ENCODE data around the gene MSI2.

MSI2 gene

DNA sequence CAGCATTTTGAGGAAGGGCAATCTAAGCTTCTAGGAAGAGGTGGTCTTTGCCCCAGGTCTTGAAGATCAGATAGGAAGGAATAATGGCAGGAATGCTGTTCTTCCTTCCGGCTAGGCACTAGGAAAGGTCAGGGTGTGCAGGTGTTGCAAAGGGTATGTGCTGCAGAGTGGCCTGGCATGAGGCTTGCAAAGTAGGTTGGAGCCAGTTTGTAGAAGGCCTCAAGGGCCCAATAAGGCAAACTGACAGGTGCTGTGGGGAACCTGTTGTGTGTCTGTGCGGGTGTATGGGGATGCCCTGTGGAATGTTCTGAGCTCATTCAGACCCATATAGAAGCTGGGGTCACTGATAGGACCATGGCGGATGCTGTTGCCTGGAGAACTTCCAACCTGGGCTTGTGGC, 12.7 kb downstream of the MSI2 start:
- in situ Hi-C loops (cut with MboI; ENCODE audit: low sequenced_read_pairs), result no loop called here

DNA sequence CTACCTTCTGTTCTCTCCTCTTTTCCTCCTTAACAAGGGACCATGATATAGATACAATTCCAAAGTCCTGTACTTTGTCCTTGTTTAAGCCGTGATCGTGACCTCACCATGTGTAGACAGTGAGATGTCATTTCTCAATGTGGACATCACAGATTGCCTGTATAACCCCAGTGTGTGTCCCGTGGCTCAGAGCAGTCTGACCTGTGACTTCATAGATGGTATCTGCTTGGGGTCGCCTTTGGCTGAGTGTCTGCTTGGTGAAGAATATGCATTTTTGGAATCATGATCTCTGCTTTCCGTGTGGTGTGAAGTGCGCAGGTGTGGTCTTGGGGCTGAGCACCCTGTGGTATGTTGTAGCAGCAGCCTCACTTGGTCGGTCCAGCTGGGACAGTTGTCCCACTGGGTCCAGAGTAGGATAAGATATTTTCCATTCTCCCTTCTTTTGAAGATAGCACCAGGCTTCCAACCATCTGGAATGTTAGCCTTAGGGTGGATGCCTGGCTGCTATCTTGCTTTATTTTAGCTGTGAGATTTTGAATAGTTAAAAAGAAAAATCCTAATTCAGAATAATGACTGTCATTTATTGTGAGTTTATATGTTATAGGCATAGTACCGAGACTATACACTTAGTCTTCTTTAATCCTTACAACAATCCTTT, 13.4 kb downstream of the MSI2 start:
- in situ Hi-C loops (cut with MboI; ENCODE audit: low sequenced_read_pairs), result no loop called here

DNA sequence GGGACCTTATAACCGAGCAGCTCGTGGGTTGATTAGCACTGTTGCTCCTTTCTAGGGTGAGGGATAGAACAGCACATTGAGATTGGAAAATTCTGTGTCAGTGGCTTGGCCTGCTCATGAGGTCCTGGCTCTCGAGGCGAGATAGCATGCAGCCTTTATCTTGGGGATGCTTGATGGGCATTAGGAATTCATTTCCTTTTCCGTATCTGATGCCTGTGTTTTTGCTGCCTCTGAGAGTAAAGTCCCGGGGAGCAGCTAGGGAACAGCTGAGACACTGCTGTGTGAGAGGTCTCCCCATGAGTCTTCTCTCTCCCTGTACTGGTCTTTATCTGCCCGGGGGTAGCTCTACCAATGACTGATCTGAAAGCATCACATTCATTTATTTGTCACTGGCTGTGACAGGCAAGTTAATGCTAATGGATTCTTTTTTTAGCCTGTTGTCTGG, 14.5 kb downstream of the MSI2 start:
- in situ Hi-C loops (cut with MboI; ENCODE audit: low sequenced_read_pairs), result no loop called here

DNA sequence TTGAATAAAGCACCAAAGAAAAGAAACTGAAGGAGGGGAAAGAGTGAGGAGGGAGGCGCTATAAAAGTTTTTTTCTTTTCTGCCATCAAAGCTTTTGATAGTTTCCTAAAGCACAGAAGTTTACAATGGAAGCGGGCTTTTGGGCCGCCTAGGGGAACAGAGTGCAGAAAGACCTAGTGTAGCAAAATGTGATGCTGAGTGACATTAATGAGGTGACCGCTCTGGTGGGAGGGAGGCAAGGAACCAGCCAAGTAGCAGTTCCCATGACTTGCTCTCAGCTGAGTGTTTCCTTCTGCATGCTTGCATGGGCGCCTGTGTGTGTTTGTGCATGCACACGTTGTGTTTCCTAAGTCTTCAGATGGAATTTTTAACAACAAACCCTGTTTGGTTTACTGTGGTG, 15.5 kb downstream of the MSI2 start:
- in situ Hi-C loops (cut with MboI; ENCODE audit: low sequenced_read_pairs), result no loop called here

DNA sequence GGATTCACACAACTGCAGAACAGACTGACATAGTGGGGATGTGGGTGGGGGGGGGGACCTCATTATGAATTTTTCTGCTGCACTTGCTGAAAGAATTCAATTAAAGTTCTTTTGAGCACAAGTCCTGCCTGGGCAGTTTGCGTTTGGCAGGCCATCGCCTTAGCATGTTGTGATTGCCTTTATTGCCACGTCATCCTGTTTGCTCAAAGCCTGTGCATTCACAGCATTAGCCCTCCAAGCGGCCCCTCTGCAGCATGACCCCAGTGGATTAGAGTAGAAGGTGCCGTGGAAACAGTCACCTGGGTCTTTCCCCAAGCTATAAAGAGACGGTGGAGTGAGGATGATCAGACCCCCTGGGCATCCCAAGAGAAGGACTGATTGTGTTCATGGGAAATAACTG, 17.2 kb downstream of the MSI2 start:
- in situ Hi-C loops (cut with MboI; ENCODE audit: low sequenced_read_pairs), result no loop called here

DNA sequence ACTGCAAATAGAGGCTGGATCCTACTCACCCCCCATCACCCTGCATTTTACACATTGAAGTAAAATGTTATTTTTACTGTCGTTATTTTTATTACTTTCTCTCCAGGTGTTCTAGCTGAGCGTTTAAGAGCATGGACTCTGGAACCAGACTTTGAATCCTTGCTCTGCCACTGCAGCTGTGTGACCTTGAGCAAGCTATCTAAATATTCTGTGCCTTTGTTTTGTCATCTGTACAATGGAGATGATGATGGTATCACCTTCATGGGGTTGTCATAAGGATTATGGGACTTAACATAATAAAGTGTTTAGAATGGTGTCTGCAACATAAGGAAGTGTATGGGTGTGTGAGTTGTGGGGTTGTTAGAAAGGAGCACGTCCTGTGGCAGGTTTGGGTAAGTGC, 17.8 kb downstream of the MSI2 start:
- in situ Hi-C loops (cut with MboI; ENCODE audit: low sequenced_read_pairs), result no loop called here

DNA sequence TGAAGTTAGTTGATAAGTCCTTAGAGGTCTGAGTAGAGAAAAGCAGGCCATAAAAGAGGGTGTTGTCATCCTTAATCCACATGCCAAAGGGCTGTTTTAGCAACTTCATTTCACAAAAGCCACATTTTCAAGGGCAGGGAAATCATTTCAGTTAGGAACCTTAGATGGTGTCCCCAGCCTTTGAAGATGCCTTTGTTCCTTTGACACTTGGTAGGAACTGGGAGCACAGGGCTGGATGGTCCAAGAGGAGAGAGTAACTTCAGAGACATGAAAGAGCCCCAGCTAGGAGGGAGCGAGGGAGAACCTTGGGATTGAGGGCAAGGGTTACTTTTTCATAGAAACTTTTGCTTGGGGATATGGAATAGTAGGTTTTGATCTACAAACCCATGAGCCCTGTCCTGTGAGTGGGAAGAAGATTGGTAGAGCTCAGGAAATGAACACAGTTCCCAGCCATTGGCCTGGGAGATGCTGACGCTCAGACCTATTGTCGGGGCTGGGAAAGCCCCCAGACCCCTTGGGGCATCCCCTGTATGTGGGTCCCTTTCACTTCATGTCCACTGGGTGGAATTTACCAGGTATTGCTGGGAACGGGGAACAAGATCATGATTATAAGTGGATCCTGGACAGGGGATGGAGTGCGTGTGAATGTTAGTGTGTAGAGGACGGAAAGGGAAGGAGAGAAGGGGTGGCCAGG, 18.9 kb downstream of the MSI2 start:
- in situ Hi-C loops (cut with MboI; ENCODE audit: low sequenced_read_pairs), result no loop called here

DNA sequence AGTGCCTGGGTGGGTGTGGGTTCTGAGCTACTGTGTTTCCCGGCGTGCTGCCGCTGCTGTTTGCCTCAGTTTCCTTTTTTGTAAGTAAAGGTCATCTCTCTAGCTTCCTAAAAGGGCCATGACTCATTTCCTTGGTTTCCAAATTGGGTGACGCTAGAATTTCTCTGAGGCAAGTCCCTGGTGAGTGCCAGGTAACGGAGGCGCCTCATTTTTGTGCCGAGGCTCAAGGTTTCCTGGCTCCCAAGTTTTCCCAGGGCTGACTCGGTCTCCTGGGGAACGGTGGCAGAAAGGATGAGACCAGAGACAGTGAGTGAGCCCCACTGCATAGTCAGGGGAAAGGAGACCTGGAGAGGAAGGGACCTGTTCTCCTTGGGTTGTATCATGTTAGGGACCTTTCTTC, 20.3 kb downstream of the MSI2 start:
- in situ Hi-C loops (cut with MboI; ENCODE audit: low sequenced_read_pairs), result no loop called here

DNA sequence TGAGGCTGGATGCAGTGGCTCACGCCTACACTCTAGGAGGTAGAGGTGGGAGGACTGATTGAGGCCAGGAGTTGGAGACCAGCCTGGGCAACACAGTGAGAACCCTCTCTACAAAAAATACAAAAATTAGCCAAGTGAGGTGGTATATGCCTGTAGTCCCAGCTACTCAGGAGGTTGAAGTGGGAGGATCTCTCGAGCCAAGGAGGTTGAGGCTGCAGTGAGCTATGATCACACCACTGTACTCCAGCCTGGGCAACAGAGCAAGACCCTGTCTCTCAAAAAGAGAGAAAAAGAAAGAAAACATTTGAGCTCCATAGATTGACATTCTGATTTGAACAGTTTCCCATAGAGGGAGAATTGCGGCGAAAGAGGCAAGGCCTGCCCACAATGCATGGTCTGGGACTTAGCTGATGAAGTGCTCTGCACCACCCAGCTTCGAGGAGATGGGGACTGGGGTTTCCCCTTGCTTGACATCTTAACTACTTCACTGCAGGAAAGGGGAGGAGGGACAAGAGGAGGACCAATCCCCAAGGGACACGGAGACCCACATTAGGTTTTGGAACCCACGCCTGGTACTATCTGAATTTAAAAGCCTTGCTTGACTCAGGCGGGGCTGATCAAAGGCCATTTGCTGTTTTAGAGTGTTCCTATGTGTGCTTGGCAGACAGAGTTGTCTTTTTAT, 21.7 kb downstream of the MSI2 start:
- in situ Hi-C loops (cut with MboI; ENCODE audit: low sequenced_read_pairs), result no loop called here

DNA sequence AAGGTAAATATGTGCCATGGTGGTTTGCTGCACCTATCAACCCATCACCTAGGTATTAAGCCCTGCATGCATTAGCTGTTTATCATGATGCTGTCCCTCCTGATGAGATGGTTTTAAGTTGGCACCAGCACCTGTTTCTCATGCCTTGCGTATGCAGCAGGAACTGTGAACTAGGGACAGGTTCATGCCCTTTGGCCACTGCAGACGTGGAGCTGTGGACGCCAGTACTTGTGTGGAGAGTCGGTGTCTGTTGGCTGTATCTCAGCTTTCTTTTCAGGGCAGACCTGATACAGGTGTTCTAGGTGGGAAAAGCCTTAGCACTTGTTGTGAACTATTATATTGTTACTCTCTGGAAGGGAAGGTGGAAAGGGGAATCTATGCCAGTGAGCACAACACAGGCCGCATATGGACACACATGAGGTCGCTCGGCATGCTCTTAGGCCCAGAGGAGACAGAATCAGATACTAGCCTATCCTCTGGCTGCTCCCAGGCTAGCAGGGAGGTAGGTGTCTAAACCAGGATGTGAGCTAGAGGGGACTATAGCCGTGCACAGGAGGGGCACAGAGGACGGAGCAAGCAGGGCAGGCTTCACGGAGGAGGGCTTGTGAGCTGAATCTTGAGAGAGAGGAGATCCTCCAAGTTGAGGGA, 22.5 kb downstream of the MSI2 start:
- in situ Hi-C loops (cut with MboI; ENCODE audit: low sequenced_read_pairs), result no loop called here

DNA sequence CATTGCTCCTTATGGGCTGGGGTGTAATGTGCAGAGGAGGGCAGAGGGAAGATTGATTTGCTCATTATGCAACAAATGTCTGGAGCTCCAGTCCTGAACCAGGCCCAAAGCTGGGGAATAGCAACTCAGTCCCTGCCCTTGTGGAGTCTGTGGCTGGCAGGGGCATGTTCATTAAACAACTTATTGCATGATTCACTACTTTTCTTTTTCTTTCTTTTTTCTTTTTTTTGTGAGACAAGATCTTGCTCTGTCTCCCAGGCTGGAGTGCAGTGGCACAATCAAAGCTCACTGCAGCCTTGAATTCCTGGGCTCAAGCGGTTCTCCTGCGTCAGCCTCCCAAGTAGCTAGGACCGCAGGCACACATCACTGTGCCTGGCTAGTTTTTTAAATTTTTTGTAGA, 23.1 kb downstream of the MSI2 start:
- in situ Hi-C loops (cut with MboI; ENCODE audit: low sequenced_read_pairs), result no loop called here

DNA sequence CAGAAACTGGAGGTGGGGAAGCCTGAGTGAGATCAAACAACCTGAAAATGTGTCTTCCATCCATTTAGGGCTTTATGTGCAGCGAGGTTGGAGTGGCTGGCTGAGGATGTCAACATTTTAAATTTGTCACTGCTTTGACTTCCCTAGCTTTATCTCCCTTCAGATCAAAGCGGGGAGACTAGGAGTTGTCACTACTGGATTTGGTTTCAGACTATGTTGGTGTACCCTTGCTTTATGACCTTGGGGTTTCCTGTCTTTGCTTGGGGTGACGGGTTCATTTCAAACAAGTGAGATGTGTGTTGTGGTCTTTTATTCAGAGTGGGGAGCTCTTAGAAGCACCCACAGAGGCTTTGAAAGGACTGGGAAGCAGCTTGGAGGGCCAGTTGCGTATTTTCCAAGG, 25.6 kb downstream of the MSI2 start:
- in situ Hi-C loops (cut with MboI; ENCODE audit: low sequenced_read_pairs), result no loop called here

DNA sequence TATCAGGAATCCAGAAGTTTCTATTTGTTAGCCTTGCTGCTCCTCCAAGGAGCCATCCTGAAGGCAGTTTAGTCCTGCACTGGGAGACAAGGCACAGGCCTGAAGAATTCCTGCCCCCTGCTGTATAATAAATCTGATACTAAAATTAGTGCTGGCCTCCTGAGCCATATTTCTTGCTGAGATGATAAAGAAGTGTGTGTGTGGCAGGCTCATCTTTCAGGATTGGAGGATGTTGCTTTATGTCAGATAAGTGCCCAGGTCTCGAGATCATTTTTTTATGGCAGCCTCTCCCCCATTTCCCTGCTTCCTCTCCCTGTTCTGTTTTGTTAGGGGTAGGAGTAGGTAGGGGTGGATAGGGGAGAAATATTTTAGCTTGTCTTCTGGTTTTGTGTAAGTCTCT, 26.0 kb downstream of the MSI2 start:
- in situ Hi-C loops (cut with MboI; ENCODE audit: low sequenced_read_pairs), result no loop called here

DNA sequence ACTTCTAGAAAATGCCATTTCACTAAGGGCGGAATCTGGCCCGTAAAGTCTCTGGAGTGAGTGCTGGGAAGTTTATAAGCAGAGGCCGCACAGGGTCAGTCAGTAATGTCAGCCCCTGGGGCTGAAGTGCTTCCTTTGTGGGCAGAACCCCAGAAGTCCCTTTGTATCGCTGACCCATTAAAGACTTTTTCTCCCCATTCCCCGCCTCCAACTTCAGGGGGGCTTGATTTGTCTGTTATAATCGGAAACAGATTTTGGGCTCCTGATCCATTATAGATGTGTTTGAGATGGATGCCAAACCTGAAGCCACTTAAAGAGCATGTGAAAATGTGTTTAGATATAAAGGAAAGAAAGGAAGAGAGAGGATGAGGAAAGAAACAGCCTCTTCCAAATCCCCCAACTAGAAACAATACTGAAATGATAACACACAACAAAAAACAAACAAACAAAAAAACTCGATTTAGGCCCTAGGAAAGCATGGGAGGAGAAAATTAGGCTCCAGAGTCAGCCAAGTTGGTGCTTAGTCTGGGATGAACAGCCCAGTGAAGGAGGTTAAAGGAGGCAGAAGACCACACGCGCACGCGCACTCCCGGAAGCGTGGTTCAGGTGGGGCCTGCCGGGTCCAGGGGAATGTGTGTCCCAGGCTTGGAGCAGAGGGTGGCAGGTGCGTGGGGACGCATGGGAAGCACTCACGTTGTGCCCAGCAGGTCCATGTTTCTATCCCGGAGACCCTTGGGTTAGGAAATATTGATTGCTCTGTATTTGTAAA, 27.1 kb downstream of the MSI2 start:
- in situ Hi-C loops (cut with MboI; ENCODE audit: low sequenced_read_pairs), result no loop called here

DNA sequence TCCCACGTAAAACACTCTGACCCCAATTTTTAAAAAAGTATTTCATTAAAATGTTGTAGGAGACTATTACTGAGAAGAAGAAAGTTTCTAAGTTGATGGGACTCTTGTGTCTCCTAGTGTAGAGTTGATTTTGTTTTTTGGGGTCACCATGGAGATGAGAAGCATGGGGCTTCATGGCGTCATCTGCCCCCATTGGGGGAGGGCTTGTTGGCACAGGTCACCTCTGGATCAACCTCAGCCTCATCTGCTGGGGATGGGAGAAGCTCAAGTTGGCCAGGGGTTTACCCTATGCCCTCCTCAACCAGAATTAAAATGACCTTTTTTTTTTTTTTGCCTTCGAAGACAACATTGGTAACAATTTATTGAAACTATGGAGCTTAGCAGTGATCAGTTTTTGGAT, 28.3 kb downstream of the MSI2 start:
- in situ Hi-C loops (cut with MboI; ENCODE audit: low sequenced_read_pairs), result no loop called here

DNA sequence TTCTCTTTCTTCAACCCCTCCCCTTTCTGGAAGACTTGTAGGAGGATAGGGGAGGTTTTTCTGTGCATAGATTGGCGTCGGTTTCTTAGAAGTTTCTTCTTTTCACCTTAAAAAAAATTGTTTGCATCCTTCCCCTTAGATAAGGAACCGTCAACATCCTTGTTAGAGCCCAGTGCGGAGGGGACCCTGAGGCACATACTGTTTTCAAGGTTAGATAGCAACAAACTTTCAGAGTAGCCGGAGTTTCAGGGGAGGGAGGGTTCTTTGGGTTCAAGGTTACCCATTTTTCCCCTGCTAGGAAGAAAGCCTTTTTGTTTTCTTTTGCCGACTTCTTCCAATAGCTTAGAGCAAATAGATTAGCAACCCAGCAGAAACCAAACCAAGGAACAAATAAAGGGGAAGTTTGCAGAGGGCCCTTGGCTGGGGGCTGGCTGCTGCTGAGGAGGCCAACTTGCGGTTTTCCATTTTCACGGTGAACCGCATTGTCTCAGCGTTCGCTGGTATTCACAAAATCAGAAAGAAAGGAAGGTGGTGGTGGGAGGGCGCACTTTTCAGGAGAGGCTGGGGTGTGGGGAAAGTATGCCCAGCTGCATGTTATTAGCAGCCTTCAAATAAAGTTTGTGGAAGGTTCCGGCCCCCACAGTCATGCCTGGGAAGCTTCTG, 28.8 kb downstream of the MSI2 start:
- in situ Hi-C loops (cut with MboI; ENCODE audit: low sequenced_read_pairs), result no loop called here

DNA sequence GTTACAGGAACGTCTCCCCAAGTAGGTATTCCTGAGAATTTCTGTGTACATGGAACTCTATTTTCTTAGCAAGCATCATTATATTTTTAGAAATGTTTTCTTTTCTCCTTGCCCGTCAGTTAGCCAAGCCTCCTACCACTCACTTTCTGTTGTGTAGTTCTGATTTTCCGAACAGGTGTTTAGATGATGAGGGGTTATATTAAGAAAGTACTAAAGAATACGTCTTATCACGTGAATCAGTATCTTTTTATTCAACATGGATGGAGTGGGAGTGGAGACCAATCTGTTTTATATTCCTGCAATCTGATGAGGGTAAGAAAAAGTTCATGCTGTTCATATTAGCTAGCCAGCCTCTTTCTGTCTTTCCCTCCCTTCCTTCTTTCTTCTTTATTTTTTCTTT, 29.4 kb downstream of the MSI2 start:
- in situ Hi-C loops (cut with MboI; ENCODE audit: low sequenced_read_pairs), result no loop called here

DNA sequence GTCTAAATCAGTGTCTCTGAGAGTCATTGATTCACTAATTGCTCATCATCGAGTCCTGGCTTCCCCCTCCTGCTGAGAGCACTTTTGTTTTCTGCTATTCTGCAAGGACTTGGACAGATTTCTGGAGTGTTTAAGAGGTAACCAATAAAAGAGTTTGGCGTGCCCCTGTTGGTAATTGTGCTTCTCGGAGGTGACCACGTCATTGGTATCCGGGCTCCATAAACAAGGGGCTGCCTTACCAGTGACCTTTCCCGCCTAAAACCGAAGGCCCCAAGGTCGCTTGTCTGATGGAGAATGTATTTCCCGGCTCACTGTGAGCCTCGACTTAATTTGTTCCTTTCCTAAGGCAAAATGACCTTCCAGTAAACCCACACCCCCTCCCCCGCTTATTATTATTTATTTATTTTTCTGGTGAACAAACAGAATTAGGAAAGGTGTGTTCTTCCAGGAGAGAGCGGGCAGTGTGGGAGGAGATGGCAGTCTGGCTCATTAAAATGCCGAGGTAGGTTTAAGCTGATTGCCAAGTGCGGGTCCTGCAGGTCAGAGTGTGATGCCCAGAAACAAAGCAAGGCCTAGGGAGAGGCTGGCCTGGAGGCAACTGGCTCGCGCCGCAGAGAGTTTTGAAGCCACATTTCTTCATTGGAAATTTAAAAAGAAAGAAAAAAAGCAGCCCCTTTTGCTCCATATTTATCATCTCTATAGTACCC, 30.2 kb downstream of the MSI2 start:
- in situ Hi-C loops (cut with MboI; ENCODE audit: low sequenced_read_pairs), result no loop called here

DNA sequence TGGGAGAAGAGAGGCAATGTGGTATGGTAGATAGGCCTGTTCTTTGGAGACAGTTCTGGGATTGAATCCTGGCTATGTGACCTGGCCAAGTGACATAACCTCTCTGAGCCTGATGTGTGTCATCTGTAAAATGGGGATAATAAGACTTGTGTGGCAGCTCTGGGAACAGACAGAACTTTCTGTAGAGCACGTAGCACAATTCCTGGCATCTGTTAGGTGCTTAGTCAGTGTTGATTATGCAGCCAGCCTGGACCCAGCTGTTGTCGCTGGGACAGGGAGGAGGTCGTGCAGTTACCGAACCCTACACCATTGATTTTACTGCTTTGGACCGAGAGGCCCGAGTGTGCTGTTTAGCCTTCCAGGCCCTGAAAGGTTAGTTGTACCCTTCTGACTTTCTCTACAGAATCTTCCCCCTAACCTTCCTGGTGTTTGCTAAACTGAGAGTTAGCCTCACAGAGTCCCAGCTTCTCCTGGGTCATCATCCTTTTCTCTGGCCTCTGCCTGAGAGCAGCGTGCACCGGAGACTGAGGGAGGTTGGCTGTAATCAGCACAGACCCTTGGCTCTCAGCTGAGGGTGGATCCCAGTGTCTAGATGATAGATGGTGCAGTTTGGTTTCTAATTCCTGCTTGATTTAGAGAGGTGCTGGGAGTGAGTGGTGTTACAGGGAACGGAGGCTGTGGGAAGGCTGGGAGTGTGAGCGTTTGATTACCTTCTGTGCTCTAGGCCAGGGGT, 31.9 kb downstream of the MSI2 start:
- in situ Hi-C loops (cut with MboI; ENCODE audit: low sequenced_read_pairs), result no loop called here

Data from HL-60/S4 treated with retinoic acid at 250 ng/mL for 4 days and 3 days (cell line).